Nephron (organoid): ENCODE measurements around the gene COL15A1.

Source experiments
- H3K27ac Mint-ChIP-seq, 3 experiments: 2 replicates each; pipeline ENCODE4 v1.8.0; 2020; ENCODE audit warnings: mixed read lengths in 3 of 3, mild to moderate bottlenecking in 2 of 3, moderate library complexity in 1 of 3
- H3K27me3 Mint-ChIP-seq: 2 replicates; pipeline ENCODE4 v1.8.0; 2021; ENCODE audit warnings: low read depth, mild to moderate bottlenecking, moderate library complexity, mixed read lengths
- H3K36me3 Mint-ChIP-seq: 2 replicates; pipeline ENCODE4 v1.8.0; 2020; ENCODE audit warnings: low read depth, mixed read lengths
- H3K4me1 Mint-ChIP-seq: 2 replicates; pipeline ENCODE4 v1.8.0; 2020; ENCODE audit warnings: mixed read lengths
- H3K4me3 Mint-ChIP-seq, 3 experiments: 2 replicates each; pipeline ENCODE4 v1.8.0; 2020; ENCODE audit warnings: mild to moderate bottlenecking in 3 of 3, mixed read lengths in 3 of 3, moderate library complexity in 2 of 3
- H3K9me3 Mint-ChIP-seq: 2 replicates; pipeline ENCODE4 v1.8.0; 2020; ENCODE audit warnings: mixed read lengths
- CTCF ChIP-seq, 3 experiments: fragments of 200-600 bp; sonication (generic); IDR thresholded peaks; one replicate each; pipeline ENCODE4 v1.5.0; 2021; ENCODE audit warnings: antibody characterized with exemption in 3 of 3; ENCODE audit not compliant: unreplicated experiment in 3 of 3

COL15A1 gene

GRCh38 chr9:98970532-98971041 is 26.9 kb downstream of the COL15A1 start:
- H3K9me3 Mint-ChIP-seq: peaks cover 4% of the 10 kb centered on the region
- peak overlapping the region in 1 of 3 experiments; percentile 4 for H3K27ac Mint-ChIP-seq
- H3K36me3 Mint-ChIP-seq: no peaks in the 10 kb centered on the region
- H3K27me3 Mint-ChIP-seq: peaks cover 18% of the 10 kb centered on the region
- no peak for TF ChIP-seq CTCF (IDR thresholded peaks at IDR 0.05; ENCODE audit: unreplicated experiment in 3 of 3)
- peaks cover 35% of the 10 kb centered on the region for H3K4me1 Mint-ChIP-seq
- H3K4me3 Mint-ChIP-seq: no peak overlapping the region

GRCh38 chr9:98971168-98971914 is 27.6 kb downstream of the COL15A1 start:
- Mint-ChIP-seq H3K9me3 (peaks cover 4% of the 10 kb centered on the region), H3K27ac (peak overlapping the region in 1 of 3 experiments; percentile 27), H3K36me3 (no peaks in the 10 kb centered on the region), H3K4me3 (no peak overlapping the region), H3K4me1 (peaks cover 42% of the 10 kb centered on the region), H3K27me3 (peaks cover 24% of the 10 kb centered on the region)
- TF ChIP-seq CTCF (IDR thresholded peaks at IDR 0.05; ENCODE audit: unreplicated experiment in 3 of 3): no peak

GRCh38 chr9:98971915-98972223 is 28.2 kb downstream of the COL15A1 start:
- H3K27ac Mint-ChIP-seq: no peak overlapping the region
- peaks cover 28% of the 10 kb centered on the region for H3K27me3 Mint-ChIP-seq
- H3K4me3 Mint-ChIP-seq: no peak overlapping the region
- H3K9me3 Mint-ChIP-seq: peaks cover 4% of the 10 kb centered on the region
- H3K36me3 Mint-ChIP-seq: no peaks in the 10 kb centered on the region
- H3K4me1 Mint-ChIP-seq: peaks cover 37% of the 10 kb centered on the region
- no peak for TF ChIP-seq CTCF (IDR thresholded peaks at IDR 0.05; ENCODE audit: unreplicated experiment in 3 of 3)

GRCh38 chr9:98972716-98973115 is 29.0 kb downstream of the COL15A1 start:
- H3K4me1 Mint-ChIP-seq: peaks cover 37% of the 10 kb centered on the region
- H3K27ac Mint-ChIP-seq: peak overlapping the region in 1 of 3 experiments; percentile 10
- H3K27me3 Mint-ChIP-seq: peaks cover 28% of the 10 kb centered on the region
- TF ChIP-seq CTCF (IDR thresholded peaks at IDR 0.05; ENCODE audit: unreplicated experiment in 3 of 3): no peak
- H3K4me3 Mint-ChIP-seq: no peak overlapping the region
- no peaks in the 10 kb centered on the region for H3K36me3 Mint-ChIP-seq
- peaks cover 4% of the 10 kb centered on the region for H3K9me3 Mint-ChIP-seq

- Mint-ChIP-seq H3K4me3 (no peak overlapping the region), H3K27ac (peak overlapping the region in 1 of 3 experiments; percentile 10), H3K36me3 (no peaks in the 10 kb centered on the region), H3K9me3 (peaks cover 4% of the 10 kb centered on the region), H3K27me3 (peaks cover 31% of the 10 kb centered on the region), H3K4me1 (peaks cover 41% of the 10 kb centered on the region)
- TF ChIP-seq CTCF (IDR thresholded peaks at IDR 0.05; ENCODE audit: unreplicated experiment in 3 of 3): no peak
Observed at GRCh38 chr9:98973171-98973570, 29.5 kb downstream of the COL15A1 start.

- TF ChIP-seq CTCF (IDR thresholded peaks at IDR 0.05; ENCODE audit: unreplicated experiment in 3 of 3): no peak
- peaks cover 45% of the 10 kb centered on the region for H3K4me1 Mint-ChIP-seq
- no peaks in the 10 kb centered on the region for H3K36me3 Mint-ChIP-seq
- H3K27me3 Mint-ChIP-seq: peaks cover 33% of the 10 kb centered on the region
- H3K4me3 Mint-ChIP-seq: no peak overlapping the region
- peak overlapping the region in 1 of 3 experiments; percentile 10 for H3K27ac Mint-ChIP-seq
- H3K9me3 Mint-ChIP-seq: peaks cover under 1% of the 10 kb centered on the region
Observed at GRCh38 chr9:98973576-98973975, 29.9 kb downstream of the COL15A1 start.
